ENCODE measurements around the gene ACOT12. TPM values are rescaled to one million over a fixed set of nuclear protein-coding genes. Genes with fewer than 3 reads are reported as not detected.

The ACOT12 gene
- polyA plus RNA-seq, 3 donors: not detected

DNA sequence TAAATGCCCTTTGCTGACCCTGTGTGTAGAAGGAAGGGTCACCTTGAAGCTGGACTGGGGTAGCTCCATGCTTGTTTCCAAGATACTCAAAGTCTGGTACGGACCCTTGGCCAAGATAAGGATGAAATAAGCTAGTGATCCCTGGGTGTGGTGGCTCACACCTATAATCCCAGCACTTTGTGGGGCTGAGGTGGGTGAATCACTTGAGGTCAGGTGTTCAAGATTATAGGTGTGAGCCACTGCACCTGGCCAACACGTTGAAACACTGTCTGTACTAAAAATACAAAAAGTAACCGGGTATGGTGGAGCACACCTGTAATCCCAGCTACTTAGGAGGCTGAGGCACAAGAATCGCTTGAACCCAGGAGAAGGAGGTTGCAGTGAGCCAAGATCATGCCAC lies 33.3 kb downstream of the ACOT12 start:
- WGBS (ENCODE audit: insufficient coverage): 100% methylated on average over 2 of the region's 4 CpGs
- H3K79me2 ChIP-seq (ENCODE audit: insufficient read depth, low read length): no peaks in the 10 kb centered on the region
- intact Hi-C loops (cut with micrococcal nuclease): no loop called here
- TF ChIP-seq, protein P1, sequence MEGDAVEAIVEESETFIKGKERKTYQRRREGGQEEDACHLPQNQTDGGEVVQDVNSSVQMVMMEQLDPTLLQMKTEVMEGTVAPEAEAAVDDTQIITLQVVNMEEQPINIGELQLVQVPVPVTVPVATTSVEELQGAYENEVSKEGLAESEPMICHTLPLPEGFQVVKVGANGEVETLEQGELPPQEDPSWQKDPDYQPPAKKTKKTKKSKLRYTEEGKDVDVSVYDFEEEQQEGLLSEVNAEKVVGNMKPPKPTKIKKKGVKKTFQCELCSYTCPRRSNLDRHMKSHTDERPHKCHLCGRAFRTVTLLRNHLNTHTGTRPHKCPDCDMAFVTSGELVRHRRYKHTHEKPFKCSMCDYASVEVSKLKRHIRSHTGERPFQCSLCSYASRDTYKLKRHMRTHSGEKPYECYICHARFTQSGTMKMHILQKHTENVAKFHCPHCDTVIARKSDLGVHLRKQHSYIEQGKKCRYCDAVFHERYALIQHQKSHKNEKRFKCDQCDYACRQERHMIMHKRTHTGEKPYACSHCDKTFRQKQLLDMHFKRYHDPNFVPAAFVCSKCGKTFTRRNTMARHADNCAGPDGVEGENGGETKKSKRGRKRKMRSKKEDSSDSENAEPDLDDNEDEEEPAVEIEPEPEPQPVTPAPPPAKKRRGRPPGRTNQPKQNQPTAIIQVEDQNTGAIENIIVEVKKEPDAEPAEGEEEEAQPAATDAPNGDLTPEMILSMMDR (IDR thresholded peaks at IDR 0.05): no peak
- H3K27me3 ChIP-seq (ENCODE audit: control insufficient read depth in 2 of 2, insufficient read depth in 2 of 2, low read length in 2 of 2): no peaks in the 10 kb centered on the region
- Mint-ChIP-seq H3K27me3 (ENCODE audit: low read depth in 3 of 3) (peaks cover 1 to 3% (median 2%) of the 10 kb centered on the region in 3 donors), H3K9me3 (peaks cover 0 to 2% (median 0%) of the 10 kb centered on the region in 7 donors), H3K27ac (no peak overlapping the region), H3K4me3 (no peak overlapping the region), H3K4me1 (peaks cover 22% of the 10 kb centered on the region), H3K36me3 (no peaks in the 10 kb centered on the region)
- H3K4me2 ChIP-seq (replicated peaks; ENCODE audit: extremely low read depth, low read length, poor library complexity, severe bottlenecking): no peak overlapping the region
- no peak overlapping the region for H3K27ac ChIP-seq (ENCODE audit: low read depth in 1 of 2, low read length in 2 of 2)
- no peaks in the 10 kb centered on the region for H4K20me1 ChIP-seq (ENCODE audit: insufficient read depth, low read length)
- H2AFZ ChIP-seq (ENCODE audit: insufficient read depth, low read depth, low read length, poor library complexity, severe bottlenecking): no peak overlapping the region
- peaks cover 16 to 20% of the 10 kb centered on the region in 2 donors for H3K4me1 ChIP-seq (ENCODE audit: control insufficient read depth in 1 of 2, insufficient read depth in 2 of 2, low read length in 2 of 2)
- no peaks in the 10 kb centered on the region for H3K9me3 ChIP-seq (replicated peaks in 1 of 2; ENCODE audit: control insufficient read depth in 1 of 2, insufficient read depth in 1 of 2, low read length in 2 of 2)
- H3K9ac ChIP-seq (ENCODE audit: insufficient read depth, low read length, poor library complexity, severe bottlenecking): no peak overlapping the region
- H3K36me3 ChIP-seq (replicated peaks in 1 of 2; ENCODE audit: control insufficient read depth in 1 of 2, insufficient read depth in 2 of 2, low read length in 2 of 2): no peaks in the 10 kb centered on the region
- H3K4me3 ChIP-seq (replicated peaks in 1 of 3; ENCODE audit: low read depth in 2 of 3, low read length in 3 of 3): no peak overlapping the region
- no peak for DNase-seq

DNA sequence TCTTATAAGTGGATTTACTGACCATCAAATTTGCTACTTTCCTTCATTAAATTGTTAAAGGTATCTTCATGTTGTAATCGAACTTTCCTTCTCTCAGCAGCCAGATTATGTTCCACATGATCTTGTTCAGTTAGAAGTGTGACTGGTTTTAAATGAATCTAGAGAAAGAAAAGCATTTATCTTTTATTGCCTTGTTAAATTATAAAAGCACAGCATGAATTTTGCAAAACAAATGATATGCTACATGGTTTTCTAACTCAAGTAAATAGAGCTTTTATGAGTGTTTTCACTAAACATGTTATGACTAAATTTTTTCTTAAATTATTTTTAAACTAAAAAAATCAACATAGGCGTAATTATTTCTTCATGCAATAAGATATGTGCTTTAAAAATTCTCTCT lies 34.1 kb downstream of the ACOT12 start:
- H3K4me1 Mint-ChIP-seq: peaks cover 21% of the 10 kb centered on the region
- no peaks in the 10 kb centered on the region for H3K27me3 ChIP-seq (ENCODE audit: control insufficient read depth in 2 of 2, insufficient read depth in 2 of 2, low read length in 2 of 2)
- WGBS (ENCODE audit: insufficient coverage): no CpG with 5 or more reads among the region's 2 CpGs
- DNase-seq: no peak
- no peaks in the 10 kb centered on the region for H4K20me1 ChIP-seq (ENCODE audit: insufficient read depth, low read length)
- no peaks in the 10 kb centered on the region for H3K36me3 Mint-ChIP-seq
- H3K27me3 Mint-ChIP-seq (ENCODE audit: low read depth in 3 of 3): peaks cover 1 to 3% (median 2%) of the 10 kb centered on the region in 3 donors
- no peaks in the 10 kb centered on the region for H3K9me3 ChIP-seq (replicated peaks in 1 of 2; ENCODE audit: control insufficient read depth in 1 of 2, insufficient read depth in 1 of 2, low read length in 2 of 2)
- intact Hi-C loops (cut with micrococcal nuclease): no loop called here
- no peaks in the 10 kb centered on the region for H3K79me2 ChIP-seq (ENCODE audit: insufficient read depth, low read length)
- H3K4me3 ChIP-seq (replicated peaks in 1 of 3; ENCODE audit: low read depth in 2 of 3, low read length in 3 of 3): no peak overlapping the region
- H2AFZ ChIP-seq (ENCODE audit: insufficient read depth, low read depth, low read length, poor library complexity, severe bottlenecking): no peak overlapping the region
- TF ChIP-seq, protein P1 (IDR thresholded peaks at IDR 0.05): no peak
- no peak overlapping the region for H3K4me2 ChIP-seq (replicated peaks; ENCODE audit: extremely low read depth, low read length, poor library complexity, severe bottlenecking)
- H3K4me3 Mint-ChIP-seq: no peak overlapping the region
- peaks cover 16 to 20% of the 10 kb centered on the region in 2 donors for H3K4me1 ChIP-seq (ENCODE audit: control insufficient read depth in 1 of 2, insufficient read depth in 2 of 2, low read length in 2 of 2)
- no peak overlapping the region for H3K9ac ChIP-seq (ENCODE audit: insufficient read depth, low read length, poor library complexity, severe bottlenecking)
- no peak overlapping the region for H3K27ac ChIP-seq (ENCODE audit: low read depth in 1 of 2, low read length in 2 of 2)
- peaks cover 0 to 2% (median 0%) of the 10 kb centered on the region in 7 donors for H3K9me3 Mint-ChIP-seq
- no peak overlapping the region for H3K27ac Mint-ChIP-seq
- no peaks in the 10 kb centered on the region for H3K36me3 ChIP-seq (replicated peaks in 1 of 2; ENCODE audit: control insufficient read depth in 1 of 2, insufficient read depth in 2 of 2, low read length in 2 of 2)
